ACHN (cell line): Measurements from ENCODE around the gene ZSCAN2.
A peak's percentile ranks its signal among the peaks of the same experiment; 100 is the strongest.
"Not testable (repeated sequence)": the region's sequence is repeated elsewhere in the genome, so short reads cannot be mapped to it uniquely, and the experiment has no call there.

Experiments
- DNase-seq: peaks from one replicate; pipeline ENCODE4 v3.0.0-alpha.2; 2015
- in situ Hi-C: cut with HindIII; loops from 2 replicates; pipeline ENCODE4 v1.10.0; 2017; ENCODE audit warnings: low sequenced_read_pairs, low pct_ligation_motif_present, low pct_unique_long_range_greater_than_20kb

The ZSCAN2 gene

GRCh38 chr15:84625123-84625522 is 24.3 kb downstream of the ZSCAN2 start:
- no peak for DNase-seq
- in situ Hi-C loops, result no loop called here

GRCh38 chr15:84629033-84629432 is 28.2 kb downstream of the ZSCAN2 start:
- DNase-seq, result no peak
- in situ Hi-C loops, result no loop called here

- peak; percentile 16 for DNase-seq
These were observed 31.0 kb downstream of the ZSCAN2 start for GRCh38 chr15:84631706-84632272.

DNA sequence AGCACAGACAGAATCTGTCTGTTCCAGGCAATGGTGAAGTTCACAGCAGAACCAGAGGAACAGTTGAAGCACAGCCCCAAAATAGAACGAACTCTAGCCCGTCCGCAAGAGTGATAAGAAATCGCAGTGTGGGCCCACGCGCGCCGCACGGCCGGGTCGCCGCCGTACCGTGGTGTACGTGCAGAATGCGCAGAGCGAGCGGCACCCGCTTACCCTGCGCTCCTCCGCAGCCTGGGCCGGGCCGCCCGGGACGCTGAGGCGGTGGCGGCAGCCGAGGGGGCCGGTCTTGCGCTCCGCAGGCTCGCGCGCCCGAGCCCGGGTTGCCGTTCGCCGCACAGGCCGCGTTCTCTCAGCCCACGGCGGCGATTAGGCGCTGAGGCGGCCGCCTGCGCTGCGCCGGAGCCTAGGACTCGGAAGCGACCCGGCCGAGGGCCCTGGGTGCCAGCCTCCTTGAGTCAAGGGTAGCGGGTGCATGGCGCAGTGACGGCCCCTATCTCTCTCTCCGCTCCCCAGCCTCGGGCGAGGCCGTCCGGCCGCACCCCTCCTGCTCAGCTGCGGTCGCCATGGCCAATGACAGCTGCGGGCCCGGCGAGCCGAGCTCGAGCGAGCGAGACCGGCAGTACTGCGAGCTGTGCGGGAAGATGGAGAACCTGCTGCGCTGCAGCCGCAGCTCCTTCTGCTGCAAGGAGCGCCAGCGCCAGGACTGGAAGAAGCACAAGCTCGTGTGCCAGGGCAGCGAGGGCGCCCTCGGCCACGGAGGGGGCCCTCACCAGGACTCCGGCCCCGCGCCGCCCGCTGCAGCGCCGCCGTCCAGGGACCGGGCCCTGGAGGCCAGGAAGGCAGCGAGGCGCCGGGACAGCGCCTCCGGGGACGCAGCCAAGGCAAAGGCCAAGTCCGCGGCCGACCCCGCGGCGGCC is 32.8 kb downstream of the ZSCAN2 start:
- DNase-seq, result peak; percentile 60

More at GRCh38 chr15:84631706-84632272, 31.0 kb downstream of the ZSCAN2 start:
- in situ Hi-C loops, result no loop called here

DNA sequence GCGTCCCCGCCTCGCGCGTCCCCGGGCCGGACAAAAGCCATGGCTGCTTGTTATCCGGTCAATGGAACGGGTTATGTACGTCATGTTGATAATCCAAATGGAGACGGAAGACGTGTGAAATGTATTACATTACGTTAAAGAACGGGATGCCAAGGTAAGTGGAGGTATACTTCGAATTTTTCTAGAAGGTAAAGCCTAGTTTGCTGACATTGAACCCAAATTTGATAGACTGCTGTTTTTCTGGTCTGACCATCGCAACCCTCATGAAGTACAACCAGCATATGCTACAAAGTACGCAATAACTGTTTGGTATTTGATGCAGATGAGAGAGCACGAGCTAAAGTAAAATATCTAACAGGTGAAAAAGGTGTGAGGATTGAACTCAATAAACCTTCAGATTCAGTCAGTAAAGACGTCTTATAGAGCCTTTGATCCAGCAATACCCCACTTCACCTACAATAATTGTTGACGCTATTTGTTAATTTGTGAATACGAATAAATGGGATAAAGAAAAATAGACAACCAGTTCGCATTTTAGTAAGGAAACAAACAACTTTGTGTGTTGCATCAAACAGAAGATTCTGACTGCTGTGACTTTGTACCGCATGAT is 33.5 kb downstream of the ZSCAN2 start:
- in situ Hi-C loops, result no loop called here

More for the DNA sequence above, 32.8 kb downstream of the ZSCAN2 start:
- in situ Hi-C loops, result no loop called here

GRCh38 chr15:84638103-84638502 is 37.3 kb downstream of the ZSCAN2 start:
- in situ Hi-C loops, result no loop called here

More for the DNA sequence above, 33.5 kb downstream of the ZSCAN2 start:
- DNase-seq, result no peak

DNA sequence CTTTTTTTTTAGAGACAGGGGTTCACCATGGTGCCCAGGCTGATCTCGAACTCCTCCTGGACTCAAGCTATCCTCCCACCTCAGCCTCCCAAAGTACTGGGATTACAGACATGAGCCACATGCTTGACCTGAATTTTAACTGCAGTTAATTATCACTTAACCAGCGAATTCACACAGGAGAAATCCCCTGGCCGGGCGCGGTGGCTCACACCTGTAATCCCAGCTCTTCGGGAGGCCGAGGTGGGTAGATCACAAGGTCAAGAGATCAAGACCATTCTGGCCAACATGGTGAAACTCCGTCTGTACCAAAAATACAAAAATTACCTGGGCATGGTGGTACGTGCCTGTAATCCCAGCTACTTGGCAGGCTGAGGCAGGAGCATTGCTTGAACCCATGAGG is 41.1 kb downstream of the ZSCAN2 start:
- in situ Hi-C loops, DNase-seq: not testable (repeated sequence)

More at GRCh38 chr15:84638103-84638502, 37.3 kb downstream of the ZSCAN2 start:
- DNase-seq, result peak; percentile 12

DNA sequence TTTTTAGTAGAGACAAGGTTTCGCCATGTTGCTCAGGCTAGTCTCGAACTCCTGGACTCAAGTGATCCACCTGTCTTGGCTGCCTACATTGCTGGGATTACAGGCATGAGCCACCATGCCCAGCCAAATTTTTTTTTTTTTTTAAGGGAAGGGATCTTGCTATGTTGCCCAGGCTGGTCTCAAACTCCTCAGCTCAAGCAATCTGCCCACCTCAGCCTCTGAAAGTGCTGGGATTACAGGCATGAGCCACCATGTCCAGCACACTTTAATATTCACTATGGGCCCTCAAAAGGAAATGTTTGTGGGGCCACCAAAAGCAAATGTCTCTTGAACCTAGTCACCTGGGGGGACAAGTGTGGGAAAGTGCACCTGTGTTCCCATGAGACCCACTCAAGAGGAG is 41.8 kb downstream of the ZSCAN2 start:
- DNase-seq, result not testable (repeated sequence)

DNA sequence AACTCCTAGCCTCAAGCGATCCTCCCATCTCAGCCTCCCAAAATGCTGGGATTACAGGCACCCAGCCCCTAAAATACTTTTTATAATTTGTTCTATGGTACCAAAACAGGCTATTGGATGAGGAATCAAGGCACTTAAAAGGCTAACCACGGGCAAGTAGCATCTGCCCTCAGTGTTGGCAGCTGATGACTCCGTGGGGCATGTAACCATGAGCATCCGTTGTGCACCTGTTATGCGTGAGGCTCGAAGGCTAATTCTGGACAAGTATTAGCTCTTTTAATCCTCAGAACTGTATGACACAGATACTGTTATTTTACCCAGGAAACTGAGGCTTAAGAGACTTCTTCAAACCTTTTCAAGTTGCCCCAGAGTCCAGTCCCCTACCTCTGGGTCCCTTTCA is 43.0 kb downstream of the ZSCAN2 start:
- in situ Hi-C loops, result no loop called here

More for the DNA sequence above, 41.8 kb downstream of the ZSCAN2 start:
- in situ Hi-C loops, result not testable (repeated sequence)

GRCh38 chr15:84645496-84645895 is 44.7 kb downstream of the ZSCAN2 start:
- in situ Hi-C loops, result no loop called here
- DNase-seq, result no peak

More for the DNA sequence above, 43.0 kb downstream of the ZSCAN2 start:
- DNase-seq, result no peak

DNA sequence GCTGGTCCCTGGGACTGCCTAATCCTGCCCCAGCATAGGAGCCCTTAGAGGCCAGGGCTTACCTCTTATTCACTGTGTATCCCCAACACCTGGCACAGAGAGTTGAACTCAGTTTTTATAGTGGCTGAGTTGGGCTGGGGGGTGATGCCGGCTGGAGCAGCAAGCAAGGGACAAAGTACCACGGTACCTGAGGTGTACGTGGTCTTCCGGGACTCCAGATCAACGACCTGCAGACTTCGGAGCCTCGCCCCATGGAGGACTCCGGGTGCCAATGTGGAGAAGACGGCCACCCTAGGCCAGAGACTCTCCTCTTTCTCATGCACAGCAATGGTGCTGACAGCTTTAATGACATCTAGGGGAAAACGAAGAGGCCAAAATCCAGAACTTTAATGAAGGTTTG is 45.2 kb downstream of the ZSCAN2 start:
- in situ Hi-C loops, result no loop called here
- DNase-seq, result no peak

- in situ Hi-C loops, result no loop called here
- DNase-seq, result no peak
These were observed 46.9 kb downstream of the ZSCAN2 start for GRCh38 chr15:84647726-84648125.

DNA sequence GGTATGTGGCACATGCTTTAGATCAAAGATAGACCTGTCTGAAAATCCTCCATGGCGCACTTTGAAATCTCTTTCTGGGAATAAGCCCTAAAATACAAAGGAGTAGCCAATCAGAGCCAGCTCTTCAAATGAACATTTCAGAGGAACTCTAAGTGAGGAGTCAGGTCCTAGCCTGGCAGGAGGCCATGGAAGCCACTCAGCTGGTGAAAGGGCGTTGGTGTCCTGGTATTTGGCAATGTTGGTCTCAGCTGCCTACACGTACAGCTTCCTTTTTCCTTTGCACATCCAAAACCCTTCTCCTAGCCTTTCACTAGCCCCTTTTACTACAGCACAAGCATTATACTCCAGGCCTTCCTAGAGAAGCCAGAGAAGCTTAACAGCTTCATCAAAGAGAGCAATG is 47.7 kb downstream of the ZSCAN2 start:
- in situ Hi-C loops, result no loop called here

DNA sequence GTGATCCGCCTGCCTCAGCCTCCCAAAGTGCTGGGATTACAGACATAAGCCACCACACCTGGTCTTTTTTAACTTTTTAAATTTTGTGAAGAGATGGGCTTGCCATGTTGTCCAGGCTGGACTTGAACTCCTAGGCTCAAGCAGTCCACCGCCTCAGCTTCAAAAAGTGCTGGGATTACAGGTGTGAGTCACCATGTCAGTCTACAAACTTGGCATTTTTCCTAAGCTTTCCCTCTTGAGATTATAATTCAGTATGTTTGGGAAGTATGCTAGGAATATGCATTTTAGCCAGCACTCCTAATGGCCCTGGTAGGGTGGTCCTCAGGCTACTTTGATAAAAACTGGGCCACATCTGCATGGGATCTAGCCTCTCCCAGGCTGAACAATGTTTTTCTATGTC is 48.9 kb downstream of the ZSCAN2 start:
- in situ Hi-C loops, result no loop called here
- DNase-seq, result no peak

More for the DNA sequence above, 47.7 kb downstream of the ZSCAN2 start:
- no peak for DNase-seq

DNA sequence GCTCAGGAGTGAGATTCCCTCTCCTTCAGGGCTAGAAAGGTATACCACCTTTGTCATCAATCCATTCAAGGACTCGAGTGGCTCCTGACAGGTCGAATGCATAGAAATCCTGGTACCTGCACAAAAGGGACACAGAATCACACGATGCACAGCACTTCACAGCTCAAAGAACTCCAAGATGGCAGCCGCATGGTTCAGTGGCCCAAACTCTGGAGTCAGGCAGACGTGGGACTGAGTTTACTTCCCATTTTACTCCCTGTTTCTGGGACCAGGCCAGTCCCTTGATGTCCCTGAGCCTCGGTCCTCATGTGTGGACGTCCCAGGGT is 52.7 kb downstream of the ZSCAN2 start:
- no peak for DNase-seq
- in situ Hi-C loops, result no loop called here

DNA sequence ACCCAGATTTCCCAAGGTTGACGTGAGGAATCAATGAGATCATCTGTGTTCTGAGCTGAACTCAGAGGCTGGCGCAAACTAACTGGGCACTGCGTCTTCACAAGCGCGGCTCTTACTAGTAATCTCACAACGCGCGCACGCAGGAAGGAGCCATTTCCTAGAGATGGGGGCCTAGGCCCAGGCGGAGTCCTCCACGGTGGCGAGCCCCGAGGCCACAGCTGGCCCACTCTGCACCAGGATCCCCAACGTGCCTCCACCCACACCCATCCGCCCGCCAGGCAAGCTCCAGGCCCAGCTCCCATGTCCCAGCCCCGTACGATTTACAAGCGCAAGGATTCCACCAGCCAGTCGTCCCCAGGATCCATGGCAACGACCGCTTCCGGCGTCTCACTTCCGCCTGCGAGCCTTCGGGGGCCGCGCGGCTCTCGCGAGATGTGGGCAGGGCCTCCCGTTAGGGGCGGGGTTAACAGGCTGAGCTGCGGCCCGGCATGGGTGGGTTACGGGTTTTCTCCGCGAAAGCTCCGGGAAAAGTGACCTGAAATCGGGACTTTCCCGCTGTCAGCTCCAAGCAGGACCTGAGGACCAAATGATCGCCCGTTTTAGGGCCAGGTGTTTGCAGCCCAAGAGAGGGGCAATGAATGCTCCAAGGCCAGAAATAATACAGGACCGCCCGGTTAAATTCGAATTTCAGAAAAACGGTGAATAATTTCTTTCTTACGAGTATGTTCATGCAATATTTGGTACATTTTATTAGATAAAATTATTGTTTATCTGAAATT is 53.3 kb downstream of the ZSCAN2 start, which contains the start of gene WDR73:
Gene WDR73 (minus strand): TSS at position 374 of the 779 bp plus-strand sequence. CDS start 9 bp downstream, at position 365.
- in situ Hi-C loops, result no loop called here
- DNase-seq, result peak; percentile 91

DNA sequence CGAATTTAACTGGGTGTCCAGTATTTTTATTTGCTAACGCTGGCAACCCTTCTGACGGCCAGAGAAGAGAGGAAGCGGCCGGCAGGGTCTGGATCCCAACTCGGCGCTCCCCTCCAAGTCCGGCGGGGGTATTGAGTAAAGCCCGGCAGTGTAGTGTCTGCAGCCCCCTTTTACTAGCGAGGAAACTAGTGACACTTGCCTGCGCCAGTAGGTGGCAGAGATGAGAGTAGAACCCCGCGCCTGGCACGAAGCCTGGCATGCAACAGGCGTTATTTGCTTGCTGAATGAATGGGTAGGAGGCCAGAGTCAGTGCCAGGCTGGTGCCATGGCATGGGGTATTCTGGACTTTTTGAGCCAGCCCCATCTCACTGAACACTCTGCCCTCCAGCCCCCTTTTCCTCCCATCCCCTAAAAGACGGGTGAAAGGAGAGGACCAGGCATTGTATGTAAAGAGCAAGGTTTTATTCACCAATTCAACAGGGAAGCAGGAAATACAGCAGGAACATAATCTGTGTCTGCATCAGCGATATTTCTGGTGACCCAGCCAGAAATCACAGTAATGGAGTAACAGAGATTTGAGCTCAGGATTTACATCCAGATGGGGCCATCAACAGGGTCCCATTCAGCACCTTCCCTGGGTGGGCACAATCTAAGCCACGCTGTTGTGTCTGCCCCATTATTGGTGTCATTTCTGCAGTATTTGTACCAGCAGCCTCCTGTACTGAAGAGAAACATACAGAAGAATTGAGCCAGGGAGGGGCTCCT is 54.1 kb downstream of the ZSCAN2 start:
- in situ Hi-C loops, result no loop called here

GRCh38 chr15:84656972-84657371 is 56.2 kb downstream of the ZSCAN2 start:
- no peak for DNase-seq
- in situ Hi-C loops, result no loop called here

More for the DNA sequence above, 54.1 kb downstream of the ZSCAN2 start:
- DNase-seq, result peak; percentile 83
